SKM-1 treated with dmso at 0.1 percent for 144 hours (cell line): ENCODE data around the gene CYSTM1.
A peak's percentile ranks its signal among the peaks of the same experiment; 100 is the strongest.

Source experiments
- DNase-seq: peaks from one replicate; lab custom pipeline; 2025; ENCODE audit not compliant: unreplicated experiment; lab: John Stamatoyannopoulos, UW

The CYSTM1 gene

DNA sequence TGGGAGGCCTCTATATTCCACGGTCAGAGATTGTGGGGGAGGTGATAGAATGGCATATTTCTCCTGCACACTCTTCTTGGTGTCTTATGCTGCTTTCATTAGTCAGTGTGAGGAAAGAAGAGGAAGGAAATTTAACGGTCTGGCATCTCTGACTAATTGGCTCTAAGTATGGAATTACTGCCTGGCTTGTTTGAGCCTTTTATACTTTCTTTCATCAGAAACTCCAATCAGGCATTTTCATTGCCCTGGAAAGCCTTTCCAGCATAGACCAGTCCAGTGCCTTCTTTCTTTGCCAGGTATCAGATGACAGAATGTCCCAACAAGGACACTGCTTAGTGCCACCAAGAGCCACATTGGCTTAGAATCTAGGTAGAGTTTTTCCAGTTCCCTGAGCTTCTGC, 30.2 kb downstream of the CYSTM1 start:
- peak; percentile 39 for DNase-seq

GRCh38 chr5:140205952-140206351, 31.0 kb downstream of the CYSTM1 start:
- DNase-seq: no peak

- DNase-seq: no peak
These were observed 32.4 kb downstream of the CYSTM1 start for GRCh38 chr5:140207250-140207964.

- DNase-seq: no peak
These were observed 33.1 kb downstream of the CYSTM1 start for GRCh38 chr5:140208065-140208464.

DNA sequence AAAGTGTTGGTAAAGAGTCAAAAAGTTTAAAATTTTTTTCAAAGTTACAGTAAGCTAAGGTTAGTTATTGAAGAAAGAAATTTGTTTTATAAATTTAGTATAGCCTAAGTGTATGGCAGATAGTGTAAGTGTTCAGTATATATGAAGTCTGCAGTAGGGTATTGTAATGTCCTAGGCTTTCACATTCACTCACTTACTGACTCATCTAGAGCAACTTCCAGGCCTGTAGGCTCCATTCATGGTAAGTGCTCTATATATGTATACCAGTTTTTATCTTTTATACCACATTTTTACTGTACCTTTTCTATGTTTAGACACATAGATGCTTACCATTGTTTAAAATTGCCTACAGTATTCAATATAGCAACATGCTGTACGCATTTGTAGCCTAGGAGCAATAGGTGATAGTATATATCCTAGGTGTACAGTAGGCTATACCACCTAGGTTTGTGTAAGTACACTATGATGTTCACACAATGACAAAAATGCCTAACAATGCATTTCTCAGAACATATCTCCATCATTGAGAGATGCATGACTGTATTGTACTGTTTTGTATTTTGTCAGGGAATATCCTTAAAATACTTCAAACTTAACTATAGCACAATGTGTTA, 38.5 kb downstream of the CYSTM1 start:
- no peak for DNase-seq

DNA sequence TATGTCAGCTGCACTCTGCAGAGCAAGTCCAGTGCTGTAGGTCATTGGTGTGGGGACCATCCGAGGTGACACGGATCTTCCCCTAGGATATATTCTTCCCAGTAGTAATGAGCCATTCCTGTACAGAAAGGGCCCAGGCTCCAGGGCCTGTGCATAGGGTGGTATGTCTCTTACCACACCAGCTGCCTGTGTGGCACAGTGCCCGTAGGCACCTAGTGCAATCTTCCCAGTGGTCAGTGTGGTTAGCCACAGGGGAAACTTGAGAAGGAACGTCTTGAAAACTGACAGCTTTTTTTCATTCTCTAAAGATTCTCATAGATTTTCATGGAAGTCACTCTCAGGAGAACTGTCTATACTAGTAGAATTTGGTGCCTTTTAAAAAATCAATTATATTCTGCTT, 39.8 kb downstream of the CYSTM1 start:
- DNase-seq: peak; percentile 29

DNA sequence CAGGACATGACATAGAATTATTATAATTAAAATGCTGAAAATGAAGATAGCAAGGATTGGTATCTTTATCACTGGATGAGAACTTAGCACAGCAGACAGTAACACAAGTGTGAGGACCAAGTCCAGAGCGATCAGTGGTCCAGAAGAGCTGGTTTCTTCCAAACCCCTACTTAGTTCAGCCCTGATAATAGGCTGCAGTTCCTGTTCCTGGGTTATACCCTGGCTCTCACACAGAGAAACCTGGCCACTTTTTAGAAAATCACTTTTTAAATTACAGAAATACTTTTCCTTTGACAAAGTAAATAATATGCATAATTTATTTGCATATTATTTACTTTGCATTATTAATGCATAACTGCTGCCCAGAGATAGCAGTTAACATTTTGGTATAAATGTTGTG, 40.3 kb downstream of the CYSTM1 start:
- no peak for DNase-seq

DNA sequence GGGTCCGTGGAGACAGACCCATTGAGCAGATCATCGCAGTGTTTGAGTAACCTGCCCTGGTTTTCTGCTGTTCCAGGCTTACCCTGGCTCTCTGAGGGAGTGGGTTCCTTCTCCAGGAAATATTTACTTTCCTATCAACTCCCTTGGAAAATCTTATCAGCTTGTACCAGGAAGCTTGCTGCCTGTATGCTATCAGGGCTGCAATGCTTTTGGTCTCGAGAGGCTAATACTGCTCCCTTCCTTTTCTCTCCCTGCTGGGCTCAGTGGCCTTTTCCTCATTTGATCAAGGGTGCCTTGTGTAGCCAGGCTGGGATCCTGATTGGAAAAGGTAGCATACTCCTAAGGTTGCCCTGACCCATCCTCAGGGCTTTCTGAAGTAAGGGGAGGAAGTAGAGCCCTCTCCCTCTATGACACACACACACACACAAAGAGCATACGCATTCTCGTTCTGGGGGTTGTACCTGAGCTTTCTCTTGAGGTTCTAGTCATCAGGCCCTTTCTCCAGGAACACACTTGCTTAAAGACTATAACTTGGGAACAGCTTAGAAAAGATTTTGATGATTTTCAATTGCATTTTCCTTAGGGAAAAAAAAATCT, 41.6 kb downstream of the CYSTM1 start:
- DNase-seq: no peak

- DNase-seq: no peak
These were observed 42.5 kb downstream of the CYSTM1 start for GRCh38 chr5:140217299-140218026.

- DNase-seq: no peak
These were observed 44.3 kb downstream of the CYSTM1 start for GRCh38 chr5:140219068-140219991.

DNA sequence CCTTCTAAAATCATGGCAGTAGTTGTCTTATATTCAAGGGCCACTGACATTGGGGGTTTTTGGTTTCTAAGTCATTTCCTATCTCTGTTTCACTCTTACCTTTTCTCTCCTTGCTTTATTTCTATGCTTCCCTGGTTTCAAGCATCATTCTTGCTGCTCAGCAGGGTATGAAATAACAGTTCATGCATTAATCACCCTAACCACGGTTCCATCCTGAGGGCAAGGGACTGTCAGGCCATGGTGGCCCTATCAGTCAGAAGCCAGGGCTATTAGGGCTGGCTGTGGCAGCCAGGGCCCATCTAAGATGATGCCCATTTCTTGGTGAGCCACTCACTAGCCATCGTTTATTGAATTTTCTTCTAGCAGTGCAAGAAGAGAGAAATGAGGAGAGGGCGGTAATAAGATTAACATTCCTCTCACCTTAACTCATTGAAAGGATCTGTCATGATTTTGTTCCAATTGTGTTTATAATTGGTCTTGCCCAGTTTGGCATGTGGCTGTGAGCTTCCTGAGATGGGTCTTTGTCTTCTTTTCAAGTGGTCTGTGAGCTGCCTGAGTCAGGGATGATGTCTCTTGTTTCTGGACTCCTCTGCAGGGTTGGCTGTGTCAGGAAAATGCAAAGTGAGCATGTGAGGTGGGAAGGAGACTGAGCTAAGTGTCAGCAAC, 45.2 kb downstream of the CYSTM1 start:
- DNase-seq: no peak

DNA sequence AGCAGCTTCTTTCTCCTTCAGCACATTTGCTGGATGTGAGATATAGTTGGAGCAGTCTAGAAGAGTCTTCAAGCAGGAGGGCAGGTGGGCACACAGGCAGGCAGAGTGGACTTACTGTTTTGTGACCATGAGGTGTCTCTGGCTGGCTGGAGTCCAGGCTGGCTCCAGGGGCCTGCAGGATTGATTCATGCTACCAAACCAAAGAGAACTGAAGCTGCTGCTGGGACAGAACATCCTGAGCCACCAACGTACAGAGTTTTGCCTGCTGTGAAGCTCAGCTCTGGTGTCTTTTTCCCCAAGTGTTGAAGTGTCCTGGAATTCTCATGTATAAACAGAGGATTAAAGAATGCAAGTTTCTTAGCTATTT, 45.7 kb downstream of the CYSTM1 start:
- DNase-seq: no peak

DNA sequence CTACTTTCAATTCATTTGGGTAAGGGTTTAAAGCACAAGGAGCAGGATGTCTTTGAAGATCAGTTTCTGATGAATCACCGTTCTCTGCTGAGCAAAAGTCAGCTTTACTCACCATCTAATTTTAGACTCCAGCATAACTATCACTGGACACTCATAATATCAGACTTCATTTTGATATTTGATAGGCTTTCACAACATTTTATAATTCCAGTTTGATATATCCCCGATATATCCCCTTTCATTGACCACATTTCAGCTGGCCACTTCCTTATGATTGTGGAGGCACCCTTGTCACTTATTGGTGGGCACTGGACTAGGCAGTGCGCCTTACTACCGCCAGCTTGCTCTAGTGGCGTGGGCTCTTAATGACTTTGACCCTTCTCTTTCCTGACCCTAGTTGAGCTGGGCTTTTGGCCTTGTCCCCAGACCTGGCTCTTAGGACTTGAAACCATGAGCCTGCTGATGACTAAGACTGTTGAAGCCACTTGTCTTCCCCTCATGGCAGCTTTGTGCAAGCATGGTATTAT, 46.8 kb downstream of the CYSTM1 start:
- no peak for DNase-seq

- no peak for DNase-seq
These were observed 47.4 kb downstream of the CYSTM1 start for GRCh38 chr5:140222416-140222815.

- DNase-seq: no peak
These were observed 48.6 kb downstream of the CYSTM1 start for GRCh38 chr5:140223567-140223966.

- DNase-seq: no peak
These were observed 49.7 kb downstream of the CYSTM1 start for GRCh38 chr5:140224658-140225057.

GRCh38 chr5:140225396-140225795, 50.4 kb downstream of the CYSTM1 start:
- no peak for DNase-seq

- no peak for DNase-seq
These were observed 52.1 kb downstream of the CYSTM1 start for GRCh38 chr5:140227046-140227445.

- DNase-seq: no peak
These were observed 53.4 kb downstream of the CYSTM1 start for GRCh38 chr5:140228364-140228837.

- no peak for DNase-seq
These were observed 55.4 kb downstream of the CYSTM1 start for GRCh38 chr5:140230373-140230772.
